Astrocyte (in vitro differentiated cells and primary cell): ENCODE measurements around the gene GPHN. TPM values are rescaled to one million over a fixed set of nuclear protein-coding genes. Genes with fewer than 3 reads are reported as not detected.

Experiments
- DNase-seq: peaks from one replicate; pipeline ENCODE4 v3.0.0-alpha.2; 2010; ENCODE audit warnings: low read depth
- FAIRE-seq: peaks from 2 replicates; lab custom pipeline; 2011; peaks lifted over from hg19 to GRCh38; lab: Jason Lieb, UNC
- H2AFZ ChIP-seq: 2 replicates; pipeline ENCODE4 v1.6.0; 2012; ENCODE audit warnings: low read depth, low read length, inconsistent platforms
- H3K27ac ChIP-seq: 2 replicates; pipeline ENCODE4 v1.5.1; 2011; ENCODE audit warnings: low read depth, low read length, inconsistent platforms
- H3K27me3 ChIP-seq: 2 replicates; pipeline ENCODE4 v1.6.0; 2011; ENCODE audit warnings: low read length, inconsistent platforms; ENCODE audit not compliant: insufficient read depth
- H3K36me3 ChIP-seq: 2 replicates; pipeline ENCODE4 v1.5.1; 2011; ENCODE audit warnings: low read length, inconsistent platforms; ENCODE audit not compliant: insufficient read depth
- H3K4me1 ChIP-seq: 2 replicates; pipeline ENCODE4 v1.5.1; 2011; ENCODE audit warnings: low read length, inconsistent platforms; ENCODE audit not compliant: insufficient read depth
- H3K4me2 ChIP-seq: 2 replicates; pipeline ENCODE4 v1.6.0; 2012; ENCODE audit warnings: low read length, inconsistent platforms
- H3K4me3 ChIP-seq: 2 replicates; pipeline ENCODE4 v1.5.1; 2011; ENCODE audit warnings: low read depth, mild to moderate bottlenecking, low read length, inconsistent platforms; ENCODE audit not compliant: insufficient read depth
- H3K79me2 ChIP-seq: 2 replicates; pipeline ENCODE4 v1.6.0; 2012; ENCODE audit warnings: mild to moderate bottlenecking, low read length, inconsistent platforms; ENCODE audit not compliant: insufficient read depth
- H3K9ac ChIP-seq: 2 replicates; pipeline ENCODE4 v1.6.0; 2012; ENCODE audit warnings: mild to moderate bottlenecking, low read length, inconsistent platforms
- H3K9me3 ChIP-seq: 2 replicates; pipeline ENCODE4 v1.5.1; 2012; ENCODE audit warnings: low read depth, mild to moderate bottlenecking, low read length, inconsistent platforms; ENCODE audit not compliant: insufficient read depth
- H4K20me1 ChIP-seq: 2 replicates; pipeline ENCODE4 v1.6.0; 2012; ENCODE audit warnings: low read length, inconsistent platforms; ENCODE audit not compliant: insufficient read depth
- H3K27ac Mint-ChIP-seq: one replicate; pipeline ENCODE4 v1.8.0; 2021; ENCODE audit warnings: mild to moderate bottlenecking, mixed read lengths; ENCODE audit not compliant: unreplicated experiment
- H3K27me3 Mint-ChIP-seq: one replicate; pipeline ENCODE4 v1.8.0; 2021; ENCODE audit warnings: low read depth, mixed read lengths; ENCODE audit not compliant: unreplicated experiment
- H3K36me3 Mint-ChIP-seq: one replicate; pipeline ENCODE4 v1.8.0; 2021; ENCODE audit warnings: low read depth, mixed read lengths; ENCODE audit not compliant: unreplicated experiment
- H3K4me1 Mint-ChIP-seq: one replicate; pipeline ENCODE4 v1.8.0; 2021; ENCODE audit warnings: low read depth, mixed read lengths; ENCODE audit not compliant: unreplicated experiment
- H3K4me3 Mint-ChIP-seq: one replicate; pipeline ENCODE4 v1.8.0; 2021; ENCODE audit warnings: mild to moderate bottlenecking, moderate library complexity, mixed read lengths; ENCODE audit not compliant: unreplicated experiment
- H3K9me3 Mint-ChIP-seq: one replicate; pipeline ENCODE4 v1.8.0; 2021; ENCODE audit warnings: mild to moderate bottlenecking, mixed read lengths; ENCODE audit not compliant: unreplicated experiment
- EZH2 ChIP-seq: IDR thresholded peaks from 2 replicates; pipeline ENCODE4 v1.6.1; 2012; ENCODE audit warnings: mild to moderate bottlenecking, low read length, inconsistent platforms; ENCODE audit not compliant: insufficient read depth
- total RNA-seq: library from RNA; stranded (reverse); gene quantifications from 2 replicates; pipeline ENCODE4 v1.2.1, GENCODE V29; 2021
- TF ChIP-seq, protein P1 (sequence below): IDR thresholded peaks from 2 replicates; pipeline ENCODE4 v1.5.1; 2011; ENCODE audit warnings: low read depth, mild to moderate bottlenecking, inconsistent platforms, low read length, moderate library complexity; ENCODE audit not compliant: insufficient read depth

GPHN gene
- total RNA-seq, 1 donor from 2014 or later = 6.9 TPM

DNA sequence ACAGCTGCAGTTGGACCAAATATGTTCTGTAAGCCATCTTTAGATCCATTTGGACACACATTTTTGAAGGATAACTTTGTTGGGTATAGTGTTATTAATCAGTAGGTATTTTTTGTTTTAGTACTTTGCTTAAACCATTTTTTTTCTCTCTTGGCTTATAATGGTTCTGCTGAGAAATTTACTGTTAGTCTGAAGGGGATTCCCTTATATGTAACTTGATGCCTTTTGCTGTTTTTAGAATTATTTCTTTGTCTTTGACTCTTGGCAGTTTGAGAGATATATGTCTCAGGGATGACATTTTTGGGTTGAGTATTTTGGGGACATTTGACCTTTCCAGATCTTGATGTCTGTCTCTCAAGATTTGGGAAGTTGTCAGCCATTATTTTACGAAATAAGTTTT, 169.8 kb downstream of the GPHN start:
- FAIRE-seq = peak; percentile 17
- peaks cover 3% of the 10 kb centered on the region for H3K9me3 Mint-ChIP-seq
- no peaks in the 10 kb centered on the region for H3K4me1 ChIP-seq
- H3K36me3 Mint-ChIP-seq = no peaks in the 10 kb centered on the region
- H3K79me2 ChIP-seq = peaks cover 4% of the 10 kb centered on the region
- no peak overlapping the region for H3K4me2 ChIP-seq
- no peaks in the 10 kb centered on the region for H3K4me1 Mint-ChIP-seq
- no peak overlapping the region for H3K27ac ChIP-seq
- no peaks in the 10 kb centered on the region for H3K27me3 Mint-ChIP-seq
- no peak overlapping the region for H2AFZ ChIP-seq
- no peaks in the 10 kb centered on the region for H3K36me3 ChIP-seq
- H3K27ac Mint-ChIP-seq = no peak overlapping the region
- H4K20me1 ChIP-seq = peaks cover 3% of the 10 kb centered on the region
- no peak overlapping the region for H3K4me3 ChIP-seq
- H3K9ac ChIP-seq = no peak overlapping the region
- DNase-seq = no peak
- H3K4me3 Mint-ChIP-seq = no peak overlapping the region
- H3K27me3 ChIP-seq = no peaks in the 10 kb centered on the region
- TF ChIP-seq EZH2 = no peak
- TF ChIP-seq, protein P1, sequence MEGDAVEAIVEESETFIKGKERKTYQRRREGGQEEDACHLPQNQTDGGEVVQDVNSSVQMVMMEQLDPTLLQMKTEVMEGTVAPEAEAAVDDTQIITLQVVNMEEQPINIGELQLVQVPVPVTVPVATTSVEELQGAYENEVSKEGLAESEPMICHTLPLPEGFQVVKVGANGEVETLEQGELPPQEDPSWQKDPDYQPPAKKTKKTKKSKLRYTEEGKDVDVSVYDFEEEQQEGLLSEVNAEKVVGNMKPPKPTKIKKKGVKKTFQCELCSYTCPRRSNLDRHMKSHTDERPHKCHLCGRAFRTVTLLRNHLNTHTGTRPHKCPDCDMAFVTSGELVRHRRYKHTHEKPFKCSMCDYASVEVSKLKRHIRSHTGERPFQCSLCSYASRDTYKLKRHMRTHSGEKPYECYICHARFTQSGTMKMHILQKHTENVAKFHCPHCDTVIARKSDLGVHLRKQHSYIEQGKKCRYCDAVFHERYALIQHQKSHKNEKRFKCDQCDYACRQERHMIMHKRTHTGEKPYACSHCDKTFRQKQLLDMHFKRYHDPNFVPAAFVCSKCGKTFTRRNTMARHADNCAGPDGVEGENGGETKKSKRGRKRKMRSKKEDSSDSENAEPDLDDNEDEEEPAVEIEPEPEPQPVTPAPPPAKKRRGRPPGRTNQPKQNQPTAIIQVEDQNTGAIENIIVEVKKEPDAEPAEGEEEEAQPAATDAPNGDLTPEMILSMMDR = no peak
- no peaks in the 10 kb centered on the region for H3K9me3 ChIP-seq

DNA sequence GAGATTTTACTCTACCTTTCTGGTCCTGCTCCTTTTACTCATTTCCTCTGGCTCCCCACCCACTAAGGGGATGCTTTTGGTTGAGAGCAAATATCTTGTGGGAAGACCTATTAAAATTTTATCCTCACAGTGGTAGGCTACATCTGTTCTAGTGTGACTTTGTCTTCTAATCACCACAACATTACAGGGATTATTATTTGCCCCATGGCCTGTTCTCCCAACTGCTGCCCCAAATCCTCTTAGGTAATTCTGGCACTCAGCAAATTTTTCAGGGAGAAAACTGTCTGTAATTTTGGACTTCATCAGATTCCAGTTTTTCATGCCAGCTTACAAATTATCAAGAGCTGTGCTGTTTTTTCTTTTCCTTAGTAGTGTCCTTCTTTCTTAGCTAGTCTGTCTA, 172.3 kb downstream of the GPHN start:
- H3K4me1 ChIP-seq = no peaks in the 10 kb centered on the region
- no peak overlapping the region for H2AFZ ChIP-seq
- no peaks in the 10 kb centered on the region for H3K36me3 ChIP-seq
- no peaks in the 10 kb centered on the region for H3K27me3 Mint-ChIP-seq
- H3K9me3 Mint-ChIP-seq = peaks cover 3% of the 10 kb centered on the region
- no peak overlapping the region for H3K27ac Mint-ChIP-seq
- H3K36me3 Mint-ChIP-seq = no peaks in the 10 kb centered on the region
- FAIRE-seq = no peak
- H3K4me3 ChIP-seq = no peak overlapping the region
- no peak overlapping the region for H3K4me3 Mint-ChIP-seq
- no peak overlapping the region for H3K27ac ChIP-seq
- no peaks in the 10 kb centered on the region for H3K27me3 ChIP-seq
- H4K20me1 ChIP-seq = peaks cover 3% of the 10 kb centered on the region
- H3K4me2 ChIP-seq = no peak overlapping the region
- no peaks in the 10 kb centered on the region for H3K4me1 Mint-ChIP-seq
- H3K79me2 ChIP-seq = peaks cover 4% of the 10 kb centered on the region
- H3K9ac ChIP-seq = no peak overlapping the region
- no peak for DNase-seq
- no peaks in the 10 kb centered on the region for H3K9me3 ChIP-seq
- no peak for TF ChIP-seq EZH2
- TF ChIP-seq, protein P1 = no peak

DNA sequence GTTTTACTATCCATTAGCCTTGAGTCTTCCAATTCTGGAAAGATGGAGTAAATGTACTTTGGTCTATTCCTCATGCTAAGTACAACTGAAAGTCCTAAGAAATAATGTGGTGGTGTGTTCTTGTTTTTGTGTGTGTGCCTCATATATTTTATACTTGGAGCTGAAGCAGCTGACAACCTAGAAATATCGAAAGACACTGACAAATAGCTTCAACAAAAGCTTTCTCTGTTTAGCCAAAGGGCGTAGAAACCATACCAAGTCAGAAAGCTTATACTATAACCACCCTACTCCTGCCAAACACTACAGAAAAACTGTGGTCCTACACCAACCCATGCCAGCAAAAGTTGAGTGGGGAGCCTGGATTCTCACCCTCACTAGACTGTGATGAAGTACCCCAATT, 188.4 kb downstream of the GPHN start:
- Histone ChIP-seq H3K36me3 (no peaks in the 10 kb centered on the region), H3K27ac (no peak overlapping the region), H3K79me2 (no peaks in the 10 kb centered on the region), H3K4me1 (no peaks in the 10 kb centered on the region), H3K27me3 (no peaks in the 10 kb centered on the region), H3K4me2 (no peak overlapping the region), H3K4me3 (no peak overlapping the region), H2AFZ (no peak overlapping the region), H3K9me3 (no peaks in the 10 kb centered on the region), H3K9ac (no peak overlapping the region), H4K20me1 (no peaks in the 10 kb centered on the region)
- TF ChIP-seq, protein P1 = no peak
- no peak for TF ChIP-seq EZH2
- Mint-ChIP-seq H3K27ac (no peak overlapping the region), H3K36me3 (no peaks in the 10 kb centered on the region), H3K4me1 (no peaks in the 10 kb centered on the region), H3K4me3 (no peak overlapping the region), H3K27me3 (no peaks in the 10 kb centered on the region), H3K9me3 (no peaks in the 10 kb centered on the region)
- DNase-seq (no peak), FAIRE-seq (no peak)
